Activated naive CD4-positive, alpha-beta T cell treated with anti-CD3 and anti-CD28 coated beads, Interleukin-2, amount 50 U/mL, for 16 hours (primary cell): ENCODE results near the gene VWA5B1.

Experiments
- DNase-seq: peaks from one replicate; pipeline ENCODE4 v3.0.0-alpha.2; 2020

Gene VWA5B1

GRCh38 chr1:20351911-20352701 is 61.4 kb downstream of the VWA5B1 start:
- DNase-seq, result no peak

GRCh38 chr1:20353836-20354235 is 63.2 kb downstream of the VWA5B1 start:
- no peak for DNase-seq

GRCh38 chr1:20354610-20355009 is 63.9 kb downstream of the VWA5B1 start:
- no peak for DNase-seq

- no peak for DNase-seq
Observed at GRCh38 chr1:20355101-20355827, 64.6 kb downstream of the VWA5B1 start.

GRCh38 chr1:20355828-20356735 is 65.4 kb downstream of the VWA5B1 start:
- DNase-seq, result no peak

- no peak for DNase-seq
Observed at GRCh38 chr1:20356850-20357459, 66.3 kb downstream of the VWA5B1 start.

GRCh38 chr1:20357796-20358195 is 67.1 kb downstream of the VWA5B1 start:
- no peak for DNase-seq

- no peak for DNase-seq
Observed at GRCh38 chr1:20358761-20359263, 68.1 kb downstream of the VWA5B1 start.

GRCh38 chr1:20359451-20360330 is 69.0 kb downstream of the VWA5B1 start:
- peak; percentile 66 for DNase-seq

- DNase-seq, result no peak
Observed at GRCh38 chr1:20361401-20361800, 70.7 kb downstream of the VWA5B1 start.

- no peak for DNase-seq
Observed at GRCh38 chr1:20361805-20362381, 71.2 kb downstream of the VWA5B1 start.

- no peak for DNase-seq
Observed at GRCh38 chr1:20362856-20363255, 72.2 kb downstream of the VWA5B1 start.

GRCh38 chr1:20365421-20366055 is 74.9 kb downstream of the VWA5B1 start:
- DNase-seq, result no peak

- DNase-seq, result no peak
Observed at GRCh38 chr1:20366056-20366462, 75.4 kb downstream of the VWA5B1 start.

GRCh38 chr1:20366463-20367115 is 75.9 kb downstream of the VWA5B1 start:
- DNase-seq, result no peak

- DNase-seq, result no peak
Observed at GRCh38 chr1:20367116-20367585, 76.5 kb downstream of the VWA5B1 start.

GRCh38 chr1:20367626-20368025 is 77.0 kb downstream of the VWA5B1 start:
- no peak for DNase-seq

GRCh38 chr1:20368866-20369470 is 78.3 kb downstream of the VWA5B1 start:
- DNase-seq, result no peak

GRCh38 chr1:20370698-20371097 is 80.0 kb downstream of the VWA5B1 start:
- no peak for DNase-seq

- no peak for DNase-seq
Observed at GRCh38 chr1:20371411-20371810, 80.7 kb downstream of the VWA5B1 start.
